Inferior parietal cortex (tissue), 1 donor: ENCODE measurements around the gene RALA.
"Not testable (repeated sequence)": the region's sequence is repeated elsewhere in the genome, so short reads cannot be mapped to it uniquely, and the experiment has no call there.

Experiments used
- DNase-seq: peaks from one replicate; pipeline ENCODE4 v3.0.0-alpha.2; 2016; ENCODE audit errors: extremely low spot score

Gene RALA

DNA sequence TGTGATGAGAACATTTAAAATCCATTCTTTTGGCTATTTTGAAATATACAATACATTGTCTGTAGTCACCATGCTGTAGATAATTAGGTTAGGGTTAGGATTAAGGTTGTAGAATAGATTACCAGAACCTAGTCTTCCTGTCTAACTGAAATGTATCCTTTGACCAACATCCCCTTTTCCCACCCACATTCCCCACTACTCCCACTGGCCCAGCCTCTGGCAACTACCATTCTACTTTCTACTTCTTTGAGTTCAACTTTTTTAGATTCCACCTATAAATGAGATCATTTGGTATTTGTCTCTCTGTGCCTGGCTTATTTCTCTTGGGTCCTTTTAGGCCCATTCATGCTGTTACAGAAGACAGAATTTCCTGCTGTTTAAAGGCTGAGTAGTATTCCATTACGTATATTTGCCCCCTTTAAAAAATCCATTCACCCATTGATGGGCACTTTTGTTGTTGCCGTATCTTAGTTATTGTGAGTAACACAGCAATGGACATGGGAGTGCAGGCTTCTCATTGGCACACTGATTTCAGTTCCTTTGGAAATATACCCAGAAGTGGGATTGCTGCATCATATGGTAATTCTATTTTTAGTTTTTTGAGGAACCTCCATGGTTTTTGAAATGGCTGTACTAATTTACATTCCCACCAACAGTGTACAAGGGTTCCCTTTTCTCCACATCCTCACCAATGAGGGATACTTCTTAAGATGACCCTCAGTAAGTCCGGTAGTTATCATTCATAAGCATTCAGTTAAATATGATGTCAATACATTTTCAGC, 104.0 kb downstream of the RALA start:
- no peak for DNase-seq

DNA sequence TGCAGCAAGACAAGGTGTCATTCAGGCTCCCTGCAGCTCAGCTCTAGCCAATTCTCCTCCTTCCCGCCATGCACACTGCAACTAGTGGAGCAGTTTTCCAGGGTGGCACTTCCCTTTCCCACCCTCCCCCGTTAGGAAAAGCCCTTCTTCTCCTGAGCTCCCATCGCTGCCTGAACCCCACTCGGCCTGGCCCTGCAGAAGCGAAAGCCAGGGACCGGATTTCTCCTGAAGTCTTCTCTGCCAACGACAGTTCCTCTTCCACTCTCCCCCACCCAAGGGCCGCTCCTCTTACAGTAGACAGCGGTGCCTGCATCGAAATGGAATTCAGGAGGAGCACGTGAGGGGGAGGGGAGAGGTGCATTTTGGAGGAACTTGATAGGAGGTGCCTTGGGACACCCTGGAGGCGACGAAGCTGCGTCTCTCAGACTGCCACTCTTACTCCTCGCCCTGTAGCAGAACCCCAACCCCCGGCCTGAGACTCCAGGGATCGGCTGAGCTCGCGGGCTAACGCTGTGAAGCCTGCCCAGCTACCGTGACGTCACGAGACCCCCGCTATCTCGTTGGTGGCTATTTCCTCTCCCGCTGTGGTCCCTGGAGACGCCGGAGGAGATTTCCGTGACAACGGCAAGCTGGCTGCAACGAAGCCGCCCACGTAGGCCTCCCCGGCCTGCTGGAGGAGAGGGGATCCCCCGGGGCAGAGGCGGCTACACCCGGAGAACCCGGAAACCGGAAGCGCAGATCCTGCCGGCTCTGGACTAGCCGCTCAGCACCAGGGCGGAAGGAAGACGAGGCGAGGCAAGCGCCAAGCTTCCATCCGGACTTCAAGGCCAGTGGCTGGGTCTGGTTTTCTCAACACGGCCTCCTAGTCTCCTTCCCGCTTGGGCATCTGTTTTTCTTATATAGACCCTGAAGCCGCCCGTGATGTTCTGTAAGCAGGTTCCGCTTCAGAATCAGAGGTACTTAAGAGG, 109.7 kb downstream of the RALA start:
- DNase-seq: peak; percentile 93

DNA sequence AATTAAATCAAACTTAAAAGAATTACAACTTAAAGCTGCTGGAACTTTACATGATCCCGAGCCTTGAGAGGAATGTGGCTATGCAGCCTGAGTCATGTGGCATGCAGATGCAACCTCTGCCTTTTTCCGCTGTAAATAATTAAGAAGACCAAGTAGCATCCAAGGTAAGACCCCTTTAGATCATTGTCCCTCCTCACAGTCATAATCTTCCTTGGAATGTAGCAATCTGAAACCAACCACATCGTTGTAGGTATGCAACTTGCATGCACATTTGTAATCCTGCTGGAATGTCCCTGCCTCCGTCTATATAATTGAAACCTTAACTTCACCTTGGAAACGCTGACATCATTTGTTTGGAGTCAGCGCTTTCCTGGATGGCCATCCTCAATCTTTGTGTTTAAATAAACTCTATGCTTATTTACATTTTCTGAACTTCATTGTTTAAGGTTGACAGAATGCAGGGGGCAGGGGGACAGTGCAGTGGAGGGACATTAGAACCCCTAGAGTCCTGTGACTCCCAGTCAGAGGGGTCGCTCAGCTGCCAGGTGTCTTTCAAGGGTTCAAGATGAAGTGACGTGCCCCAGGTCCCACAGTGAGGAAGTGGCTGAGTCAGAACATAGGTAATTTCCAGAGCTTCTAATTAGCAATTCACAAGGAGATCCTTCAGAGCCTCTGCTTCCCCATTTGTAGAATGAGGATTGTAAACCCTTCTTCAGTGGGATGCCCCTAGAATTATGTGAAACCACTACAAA, 110.7 kb downstream of the RALA start:
- no peak for DNase-seq

DNA sequence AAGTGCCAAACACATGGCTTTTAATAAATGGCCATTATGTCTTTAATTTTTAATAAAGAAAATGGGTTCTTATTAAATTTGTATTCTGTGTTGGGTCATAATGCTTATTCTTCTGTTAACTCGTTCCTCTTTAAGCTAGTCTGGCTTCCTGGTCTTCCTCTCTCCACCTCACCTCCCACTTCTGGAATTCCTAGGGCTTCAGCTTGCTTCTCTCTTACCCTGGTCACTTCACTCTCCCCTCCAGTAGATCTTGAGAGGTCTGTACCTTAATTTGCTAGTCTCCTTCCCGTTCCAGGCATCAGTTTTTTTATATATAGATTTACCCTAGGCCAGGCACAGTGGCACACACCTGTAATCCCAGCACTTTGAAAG, 111.2 kb downstream of the RALA start:
- DNase-seq: no peak

DNA sequence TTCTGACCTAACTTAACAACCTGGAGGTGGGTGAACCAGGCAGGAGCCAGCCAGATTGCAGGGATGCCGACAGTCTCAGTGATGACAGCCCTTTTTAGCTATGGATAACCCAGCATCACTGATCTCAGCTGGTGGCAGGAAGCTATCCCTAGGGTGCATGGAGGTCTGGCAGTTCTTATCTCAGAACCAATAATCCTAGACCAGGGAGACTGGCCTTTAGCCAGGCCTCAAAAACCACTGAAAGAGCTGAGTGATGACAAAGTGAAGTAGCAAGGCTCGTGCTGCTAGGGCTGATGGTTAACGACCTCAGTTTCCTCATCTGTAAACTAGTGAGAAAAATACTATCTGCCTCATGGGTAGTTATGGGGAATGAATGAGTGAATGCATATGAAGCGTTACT, 112.5 kb downstream of the RALA start:
- DNase-seq: no peak

DNA sequence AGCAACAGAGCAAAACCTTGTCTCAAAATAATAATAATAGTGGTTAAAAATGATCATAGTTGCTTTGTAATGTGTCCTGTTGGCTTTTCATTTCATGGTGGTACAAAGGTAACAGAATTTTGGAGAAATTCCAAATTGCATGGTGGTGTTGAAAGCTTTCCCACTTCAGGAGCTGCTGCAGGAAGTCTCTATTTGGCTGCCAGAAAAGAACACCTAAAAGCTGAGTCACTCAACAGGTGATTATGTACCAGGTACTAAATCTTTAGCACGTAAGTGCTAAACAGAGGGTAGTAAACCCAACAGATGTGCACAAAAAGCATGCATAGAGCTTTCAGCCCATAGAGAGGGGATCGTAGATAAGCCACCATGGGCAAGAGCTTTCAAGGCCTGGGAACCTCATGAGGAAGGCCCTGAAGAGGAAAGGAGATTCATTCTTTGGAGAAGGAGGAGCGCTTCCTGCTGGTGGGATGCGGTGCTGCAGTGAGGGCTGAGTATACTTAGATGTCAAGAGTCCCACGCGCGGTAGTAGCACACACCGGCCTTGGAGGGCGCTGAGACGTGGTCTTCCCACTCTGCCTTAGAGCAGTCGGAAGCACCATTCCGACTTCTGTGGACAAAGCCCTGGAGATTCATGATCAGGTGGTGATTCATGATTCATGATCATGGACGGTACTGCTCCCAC, 118.7 kb downstream of the RALA start:
- no peak for DNase-seq

DNA sequence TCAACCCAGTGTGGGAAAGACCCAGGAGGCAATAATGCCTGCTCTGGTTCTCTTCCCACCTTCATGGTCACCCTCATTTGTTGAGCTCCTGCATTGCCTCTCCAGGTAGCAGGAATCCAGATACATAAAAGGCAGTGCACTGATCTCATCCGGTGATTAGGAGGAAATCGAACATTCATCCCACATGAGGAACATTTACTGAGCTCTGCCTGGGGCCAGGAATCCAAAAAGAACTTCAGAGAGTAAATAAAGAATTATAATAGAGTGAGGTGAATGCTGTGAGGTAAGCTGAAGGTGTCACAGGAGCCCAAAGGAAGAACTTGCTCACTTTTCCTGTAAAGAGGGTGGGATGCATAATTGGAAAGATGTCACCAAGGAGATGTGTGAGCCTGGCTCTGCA, 121.2 kb downstream of the RALA start:
- DNase-seq: no peak

DNA sequence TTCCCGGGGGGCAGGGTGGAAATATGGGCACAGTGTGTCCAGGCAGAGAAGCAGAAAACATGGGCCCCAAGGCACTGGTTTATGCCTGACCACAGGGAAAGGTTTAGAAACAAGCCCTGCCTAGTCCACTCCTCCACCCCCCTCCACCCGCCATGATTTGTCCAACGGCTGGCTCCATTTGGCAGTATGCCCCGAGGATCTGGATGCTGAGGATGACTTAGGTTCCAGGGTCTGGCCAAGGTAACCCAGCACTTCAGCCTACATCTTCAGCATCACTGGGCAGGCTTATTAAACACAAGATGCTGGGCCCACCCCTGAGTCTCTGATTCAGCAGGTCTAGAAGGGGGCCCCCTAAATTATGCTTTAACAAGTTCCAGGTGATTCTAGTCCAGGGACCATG, 121.9 kb downstream of the RALA start:
- DNase-seq: no peak

DNA sequence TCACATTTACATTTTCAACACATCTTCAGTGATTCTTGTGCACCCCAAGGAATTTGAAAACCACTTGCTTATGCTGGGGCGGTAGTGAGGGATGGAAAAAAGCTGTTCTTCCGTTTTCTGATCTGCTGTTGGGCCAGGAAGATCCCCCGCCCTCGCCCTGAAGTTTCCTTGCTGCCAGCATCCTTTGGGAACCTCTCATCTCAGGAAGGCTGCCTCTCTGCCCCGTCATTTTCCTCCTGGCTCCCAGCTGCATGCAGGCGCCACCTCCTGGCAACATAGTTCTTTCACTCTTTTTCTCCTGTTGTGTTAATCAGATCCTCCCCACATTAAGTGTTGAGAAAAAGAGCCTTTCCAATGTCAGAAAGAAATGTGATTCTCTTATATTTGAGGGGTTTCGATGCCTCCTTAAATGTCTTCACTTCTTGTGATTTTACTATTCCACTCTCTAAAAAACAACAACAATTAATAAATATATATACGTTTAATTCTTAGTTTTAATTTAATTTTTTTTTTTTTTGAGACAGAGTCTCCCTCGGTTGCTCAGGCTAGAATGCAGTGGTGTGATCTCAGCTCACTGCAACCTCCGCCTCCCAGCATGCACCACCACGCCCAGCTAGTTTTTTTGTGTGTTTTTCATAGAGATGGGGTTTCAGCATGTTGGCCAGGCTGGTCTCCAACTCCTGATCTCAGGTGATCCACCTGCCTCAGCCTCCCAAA, 122.9 kb downstream of the RALA start:
- peak; percentile 86 for DNase-seq

DNA sequence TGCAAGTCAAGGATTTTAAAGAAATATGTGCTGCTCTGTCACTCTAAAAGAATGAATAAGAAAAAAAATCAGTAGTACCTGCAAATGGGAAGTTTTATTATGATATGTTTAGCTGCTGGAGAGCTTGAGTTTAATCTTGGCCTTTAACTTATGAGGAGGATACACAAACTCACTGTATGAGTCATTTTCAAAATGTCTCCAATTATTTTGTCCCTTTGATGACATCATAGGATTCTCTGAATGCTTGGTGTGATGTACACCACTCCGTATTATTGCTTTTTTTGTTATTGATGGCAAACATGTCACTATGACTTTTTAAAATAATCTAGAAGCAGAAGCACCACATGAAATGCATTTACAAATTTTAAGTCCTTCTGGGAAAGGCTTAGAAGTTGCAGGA, 125.8 kb downstream of the RALA start:
- DNase-seq: no peak

DNA sequence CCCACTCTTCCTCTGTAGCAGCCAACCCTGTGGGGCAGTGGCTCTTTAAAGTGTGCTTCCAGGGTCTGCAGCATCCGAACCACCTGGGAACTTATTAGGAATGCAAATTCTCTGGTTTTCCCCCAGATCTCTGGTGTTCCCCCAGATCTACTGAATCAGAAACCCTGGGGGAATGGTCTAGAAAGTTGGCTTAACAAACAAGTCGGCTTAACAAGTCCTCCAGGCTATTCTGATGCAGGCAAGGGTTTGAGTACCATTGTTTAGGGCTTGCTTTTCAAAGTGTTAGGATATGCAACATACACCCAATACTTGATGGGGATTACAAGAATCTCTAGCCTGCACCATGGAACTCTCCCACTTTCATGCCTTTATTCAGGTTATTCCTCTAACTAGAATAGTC, 126.3 kb downstream of the RALA start:
- no peak for DNase-seq

DNA sequence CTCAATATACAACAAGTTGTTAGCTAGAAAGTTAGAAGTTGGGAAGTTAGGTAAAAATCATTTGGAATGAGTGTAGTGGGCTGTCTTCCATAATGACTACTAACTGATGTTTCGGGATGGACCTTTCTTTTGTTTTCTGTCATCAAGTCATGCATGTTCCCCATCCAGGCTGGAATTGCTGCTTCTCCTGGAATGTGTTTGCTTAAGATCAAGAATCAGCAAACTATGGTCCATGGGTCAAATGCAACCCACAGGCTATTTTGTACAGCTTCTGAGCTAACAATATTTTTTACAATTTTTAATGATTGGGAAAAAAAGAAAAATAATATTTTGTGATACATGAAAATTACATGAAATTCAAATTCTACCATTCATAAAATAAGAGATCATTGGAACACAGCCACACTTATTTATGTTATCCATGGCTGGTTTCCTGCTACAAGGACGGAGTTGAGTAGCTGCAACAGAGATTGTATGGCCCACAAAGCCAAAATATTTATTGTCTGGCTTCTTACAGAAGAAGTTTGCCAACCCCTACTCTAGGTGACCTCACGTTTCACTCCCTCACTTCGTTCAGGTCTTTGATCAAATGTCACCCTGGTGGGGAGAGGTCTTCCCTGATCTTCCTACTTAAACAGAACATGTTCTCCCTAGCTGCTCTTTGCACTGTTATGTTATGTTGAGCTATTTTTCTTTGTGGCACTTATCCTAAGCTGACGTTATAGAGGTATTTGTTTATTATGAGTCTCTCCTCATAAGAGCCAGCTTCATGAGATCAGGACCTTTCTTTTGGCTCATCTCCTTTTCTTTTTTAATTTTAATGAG, 127.1 kb downstream of the RALA start:
- no peak for DNase-seq

DNA sequence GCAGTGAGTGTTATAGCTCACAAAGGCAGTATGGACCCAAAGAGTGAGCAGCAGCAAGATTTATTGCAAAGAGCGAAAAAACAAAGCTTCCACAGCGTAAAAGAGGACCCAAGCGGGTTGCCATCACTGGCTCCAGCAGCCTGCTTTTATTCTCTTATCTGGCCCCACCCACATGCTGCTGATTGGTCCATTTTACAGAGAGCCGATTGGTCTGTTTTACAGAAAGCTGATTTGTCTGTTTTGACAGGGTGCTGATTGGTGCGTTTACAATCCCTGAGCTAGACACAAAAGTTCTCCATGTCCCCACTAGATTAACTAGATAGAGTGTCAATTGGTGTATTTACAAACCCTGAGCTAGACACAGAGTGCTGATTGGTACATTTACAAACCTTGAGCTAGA, 129.9 kb downstream of the RALA start:
- DNase-seq: not testable (repeated sequence)

DNA sequence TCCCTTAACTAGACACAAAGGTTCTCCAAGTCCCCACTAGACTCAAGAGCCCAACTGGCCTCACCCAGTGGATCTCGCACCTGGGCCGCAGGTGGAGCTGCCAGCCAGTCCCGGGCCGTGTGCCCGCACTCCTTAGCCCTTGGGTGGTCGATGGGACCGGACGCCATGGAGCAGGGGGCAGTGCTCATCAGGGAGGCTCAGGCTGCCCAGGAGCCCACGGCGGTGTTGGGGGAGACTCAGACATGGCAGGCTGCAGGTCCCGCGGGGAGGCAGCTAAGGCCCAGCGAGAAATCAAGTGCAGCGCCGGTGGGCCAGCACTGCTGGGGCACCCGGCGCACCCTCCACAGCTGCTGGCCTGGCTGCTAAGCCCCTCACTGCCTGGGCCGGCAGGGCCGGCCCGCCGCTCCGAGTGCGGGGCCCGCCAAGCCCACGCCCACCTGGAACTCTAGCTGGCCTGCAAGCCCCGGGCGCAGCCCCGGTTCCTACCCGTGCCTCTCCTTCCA, 130.5 kb downstream of the RALA start:
- no peak for DNase-seq

DNA sequence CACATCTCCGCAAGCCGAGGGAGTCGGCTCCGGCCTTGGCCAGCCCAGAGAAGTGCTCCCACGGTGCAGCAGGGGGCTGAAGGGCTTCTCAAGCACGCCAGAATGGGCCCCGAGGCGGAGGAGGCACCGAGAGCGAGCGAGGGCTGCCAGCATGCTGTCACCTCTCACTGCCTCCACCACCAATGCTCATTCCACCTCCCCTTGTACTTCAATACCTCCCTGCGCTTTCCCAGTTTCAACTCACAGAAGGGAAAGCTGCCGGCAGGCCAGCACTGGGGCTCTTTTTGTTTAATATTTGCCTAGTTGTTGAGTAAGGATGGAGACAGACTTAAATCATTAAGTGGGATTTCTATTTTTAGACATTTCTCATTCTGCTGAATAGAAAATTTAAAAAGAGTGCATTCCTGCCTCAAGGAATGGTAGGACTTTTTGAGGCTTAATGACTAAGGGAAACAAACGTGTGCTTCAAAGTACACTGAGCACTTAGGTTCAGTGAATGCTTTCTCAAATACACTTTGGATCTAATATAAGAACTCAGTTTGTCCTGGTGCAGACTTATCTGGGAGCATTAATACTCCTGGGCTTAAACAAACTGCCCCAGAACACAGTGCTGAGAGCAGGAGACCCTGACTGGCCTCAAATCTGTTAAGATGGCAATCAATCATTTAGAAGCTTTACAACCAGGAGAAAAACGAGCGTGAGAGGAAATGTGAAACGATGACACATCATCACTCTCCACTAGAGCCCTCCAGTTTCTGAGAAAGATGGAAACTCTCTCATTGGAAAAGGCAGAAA, 131.2 kb downstream of the RALA start:
- DNase-seq: no peak

DNA sequence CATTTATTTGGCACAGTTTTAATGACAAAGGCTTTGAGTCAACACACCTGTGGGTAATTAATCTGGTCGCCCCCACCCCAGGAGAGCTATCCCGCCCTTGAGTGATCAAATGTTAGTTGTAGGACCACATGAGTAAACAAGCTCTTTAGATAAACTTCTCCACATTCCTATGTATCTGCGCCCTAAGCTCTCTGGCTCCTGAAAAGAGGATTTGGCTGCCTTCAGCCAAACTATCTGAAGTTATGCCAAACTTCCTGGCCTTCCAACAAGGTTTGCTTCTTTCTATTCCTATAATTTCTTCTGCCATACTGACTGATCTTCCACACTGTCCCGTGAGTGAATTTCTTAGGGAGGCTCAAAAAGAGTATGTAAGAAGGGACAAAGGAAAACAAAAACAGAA, 134.2 kb downstream of the RALA start:
- no peak for DNase-seq
